SK-N-SH (cell line): Measurements from ENCODE around the gene CCDC102B. TPM values are rescaled to one million over a fixed set of nuclear protein-coding genes. Genes with fewer than 3 reads are reported as not detected.

Experiments
- CTCF ChIA-PET: fragments of 300-600, 350-600 bp; formaldehyde crosslinking; extraction: SDS; loops from one replicate; lab custom pipeline; 2021; lab: Yijun Ruan, JAX
- POLR2A ChIA-PET: fragments of 350-600 bp; sonication (Branson Sonifier 250); formaldehyde crosslinking; extraction: SDS; loops from one replicate; lab custom pipeline; 2020; ENCODE audit warnings: antibody characterized with exemption, inconsistent platforms; lab: Yijun Ruan, JAX
- DNase-seq: peaks from one replicate; pipeline ENCODE4 v3.0.0; 2012
- H2AFZ ChIP-seq: fragments of 200-600 bp; sonication (generic); 2 replicates; pipeline ENCODE4 v1.8.1; 2016; ENCODE audit warnings: antibody characterized with exemption, mild to moderate bottlenecking, low read depth
- H3F3A ChIP-seq: fragments of 200-600 bp; sonication (generic); replicated peaks from 2 replicates; pipeline ENCODE3; 2016; ENCODE audit warnings: antibody characterized with exemption, mild to moderate bottlenecking; ENCODE audit not compliant: insufficient read depth
- H3K27ac ChIP-seq, 2 experiments: fragments of 200-500 bp in 1 of 2; fragments of 200-600 bp in 1 of 2; sonication (Bioruptor generic) in 1 of 2; sonication (generic), shearing (Covaris generic) in 1 of 2; 2 replicates each; pipeline versions ENCODE4 v1.5.1 to v1.6.1; 2014 to 2016; ENCODE audit warnings: low read depth in 2 of 2, inconsistent platforms in 1 of 2, low read length in 1 of 2, mild to moderate bottlenecking in 1 of 2, mixed read lengths in 1 of 2
- H3K27me3 ChIP-seq: fragments of 200-600 bp; sonication (generic), shearing (Covaris generic); 2 replicates; pipeline ENCODE4 v1.6.1; 2016; ENCODE audit warnings: mixed run types; ENCODE audit not compliant: insufficient read depth
- H3K36me3 ChIP-seq, 2 experiments: fragments of 200-500 bp in 1 of 2; fragments of 200-600 bp in 1 of 2; sonication (Bioruptor generic) in 1 of 2; sonication (generic) in 1 of 2; replicated peaks in 1 of 2; 2 replicates each; pipeline versions ENCODE3 to v1.5.1; 2014 to 2016; ENCODE audit warnings: low read length in 1 of 2, mild to moderate bottlenecking in 1 of 2; ENCODE audit not compliant: insufficient read depth in 2 of 2, control insufficient read depth in 1 of 2
- H3K4me1 ChIP-seq, 2 experiments: fragments of 200-500 bp in 1 of 2; fragments of 200-600 bp in 1 of 2; sonication (Bioruptor generic) in 1 of 2; sonication (generic), shearing (Covaris generic) in 1 of 2; 2 replicates each; pipeline versions ENCODE4 v1.5.1 to v1.6.1; 2014 to 2016; ENCODE audit warnings: low read depth in 1 of 2, low read length in 1 of 2, mixed run types in 1 of 2; ENCODE audit not compliant: insufficient read depth in 2 of 2, control insufficient read depth in 1 of 2
- H3K4me2 ChIP-seq: fragments of 200-600 bp; sonication (generic), shearing (Covaris generic); 2 replicates; pipeline ENCODE4 v1.6.1; 2017; ENCODE audit warnings: mixed run types
- H3K4me3 ChIP-seq, 2 experiments: fragments of 200-500 bp in 1 of 2; fragments of 200-600 bp in 1 of 2; sonication (Bioruptor generic) in 1 of 2; sonication (generic), shearing (Covaris generic) in 1 of 2; 2 replicates each; pipeline versions ENCODE4 v1.5.1 to v1.8.1; 2014 to 2016; ENCODE audit warnings: low read depth in 2 of 2, inconsistent platforms in 1 of 2, low read length in 1 of 2, mild to moderate bottlenecking in 1 of 2, mixed read lengths in 1 of 2, moderate library complexity in 1 of 2
- H3K79me2 ChIP-seq: fragments of 200-600 bp; sonication (generic); 2 replicates; pipeline ENCODE4 v1.8.1; 2017; ENCODE audit warnings: mild to moderate bottlenecking; ENCODE audit not compliant: insufficient read depth
- H3K9ac ChIP-seq: fragments of 200-600 bp; sonication (generic); 2 replicates; pipeline ENCODE4 v1.6.1; 2017; ENCODE audit warnings: mixed run types
- H3K9me2 ChIP-seq: fragments of 200-600 bp; sonication (generic); 2 replicates; pipeline ENCODE4 v1.6.1; 2017; ENCODE audit warnings: mixed run types
- H3K9me3 ChIP-seq: fragments of 200-600 bp; sonication (generic); 2 replicates; pipeline ENCODE4 v1.6.1; 2017; ENCODE audit warnings: mixed run types, mild to moderate bottlenecking, moderate library complexity
- H4K20me1 ChIP-seq: fragments of 200-600 bp; sonication (generic); 2 replicates; pipeline ENCODE4 v1.6.1; 2017; ENCODE audit warnings: mild to moderate bottlenecking, mixed run types; ENCODE audit not compliant: insufficient read depth
- CTCF ChIP-seq: fragments of 200-600 bp; sonication (generic); IDR thresholded peaks from 2 replicates; pipeline ENCODE4 v1.6.1; 2017; ENCODE audit warnings: antibody characterized with exemption, mild to moderate bottlenecking, moderate library complexity
- ELF1 ChIP-seq: IDR thresholded peaks from 2 replicates; pipeline ENCODE4 v1.4.0; 2012
- FOSL2 ChIP-seq: IDR thresholded peaks from 2 replicates; pipeline ENCODE4 v1.4.0; 2012; ENCODE audit warnings: low read depth, mild to moderate bottlenecking, moderate library complexity, borderline replicate concordance
- FOXM1 ChIP-seq: IDR thresholded peaks from 2 replicates; pipeline ENCODE4 v1.4.0; 2012; ENCODE audit warnings: low read depth, mild to moderate bottlenecking
- GABPA ChIP-seq: IDR thresholded peaks from 2 replicates; pipeline ENCODE4 v1.4.0; 2012; ENCODE audit warnings: low read depth, mild to moderate bottlenecking
- GATA2 ChIP-seq: sonication (generic); formaldehyde crosslinking; IDR thresholded peaks from 2 replicates; pipeline ENCODE4 v1.5.0; 2020; ENCODE audit warnings: mild to moderate bottlenecking, missing genetic modification reagents
- IRF3 ChIP-seq: fragments of 150-350 bp; IDR thresholded peaks from 2 replicates; pipeline ENCODE4 v1.6.1; 2016; ENCODE audit warnings: mild to moderate bottlenecking, low read depth, low read length
- MAX ChIP-seq: IDR thresholded peaks from 2 replicates; pipeline ENCODE4 v1.4.0; 2012; ENCODE audit warnings: low read depth
- NFIC ChIP-seq: IDR thresholded peaks from 2 replicates; pipeline ENCODE4 v1.4.0; 2012; ENCODE audit warnings: borderline replicate concordance
- NRF1 ChIP-seq: IDR thresholded peaks from 2 replicates; pipeline ENCODE4 v1.6.1; 2012; ENCODE audit warnings: low read depth, mild to moderate bottlenecking, low read length
- PBX3 ChIP-seq: IDR thresholded peaks from 2 replicates; pipeline ENCODE4; 2012
- POLR2AphosphoS5 ChIP-seq: IDR thresholded peaks from 2 replicates; pipeline ENCODE4 v1.6.1; 2012; ENCODE audit warnings: low read depth, low read length
- RAD21 ChIP-seq: IDR thresholded peaks from 2 replicates; pipeline ENCODE4 v1.6.1; 2012; ENCODE audit warnings: mild to moderate bottlenecking, low read length
- RCOR1 ChIP-seq: fragments of 150-350 bp; IDR thresholded peaks from 2 replicates; pipeline ENCODE4 v1.6.1; 2017; ENCODE audit warnings: antibody characterized with exemption, low read length
- SIN3A ChIP-seq: IDR thresholded peaks from 2 replicates; pipeline ENCODE4 v1.6.1; 2012; ENCODE audit warnings: low read depth, mild to moderate bottlenecking, low read length, moderate library complexity, borderline replicate concordance
- SMC3 ChIP-seq: IDR thresholded peaks from 2 replicates; pipeline ENCODE4 v1.6.1; 2012; ENCODE audit warnings: low read depth, low read length, improper control_type of control experiment
- TEAD4 ChIP-seq: IDR thresholded peaks from 2 replicates; pipeline ENCODE4 v1.4.0; 2012; ENCODE audit warnings: mild to moderate bottlenecking, borderline replicate concordance; ENCODE audit not compliant: insufficient read depth
- USF1 ChIP-seq: IDR thresholded peaks from 2 replicates; pipeline ENCODE4 v1.4.0; 2012; ENCODE audit warnings: low read depth, borderline replicate concordance
- YY1 ChIP-seq: IDR thresholded peaks from 2 replicates; pipeline ENCODE4 v1.4.0; 2012; ENCODE audit warnings: low read depth, mild to moderate bottlenecking
- ZBTB33 ChIP-seq: IDR thresholded peaks from 2 replicates; pipeline ENCODE4 v1.4.0; 2012; ENCODE audit warnings: low read depth, borderline replicate concordance
- WGBS: methylation state at CpG from one replicate; pipeline ENCODE4 v1.1.6; 2017; ENCODE audit warnings: low lambda C conversion rate; 5-methylcytosine and 5-hydroxymethylcytosine counted together
- polyA plus RNA-seq, 3 experiments: library from polyadenylated mRNA; depleted of rRNA; stranded (reverse); fragments of >200 nt; gene quantifications; 2 replicates each; pipeline ENCODE4 v1.2.3, GENCODE V29; 2012

The CCDC102B gene
- polyA plus RNA-seq, 1 of the 3 experiments (the other 2 are of a cell fraction) = 2.0 TPM

- peaks cover 0 to 5% of the 10 kb centered on the region in 2 experiments for H3K36me3 ChIP-seq
- no peaks in the 10 kb centered on the region for H3K27me3 ChIP-seq
- WGBS = 64% methylated on average over 5 of the region's 5 CpGs
- H4K20me1 ChIP-seq = no peaks in the 10 kb centered on the region
- DNase-seq = no peak
- H3K4me1 ChIP-seq = peaks cover 0 to 2% of the 10 kb centered on the region in 2 experiments; a peak in 1 of 4 replicates
- H3K9me2 ChIP-seq = no peaks in the 10 kb centered on the region
- H3K9me3 ChIP-seq = no peaks in the 10 kb centered on the region
- no peaks in the 10 kb centered on the region for H3F3A ChIP-seq
- POLR2A ChIA-PET = no interaction called here
- no peaks in the 10 kb centered on the region for H3K79me2 ChIP-seq
- no peak overlapping the region for H3K4me2 ChIP-seq
- H2AFZ ChIP-seq = no peak overlapping the region
- H3K27ac ChIP-seq = no peak overlapping the region
- no peak overlapping the region for H3K9ac ChIP-seq
- CTCF ChIA-PET = no interaction called here
- H3K4me3 ChIP-seq = no peak overlapping the region
- TF ChIP-seq ELF1 (no peak), POLR2AphosphoS5 (no peak), MAX (no peak), NFIC (no peak), GATA2 (CRISPR knock-in tag) (no peak), IRF3 (no peak), YY1 (no peak), RCOR1 (no peak), FOSL2 (no peak), GABPA (no peak), FOXM1 (no peak), CTCF (no peak), USF1 (no peak), ZBTB33 (no peak), NRF1 (no peak), TEAD4 (no peak), SIN3A (no peak), PBX3 (no peak), SMC3 (no peak), RAD21 (no peak)
Observed at GRCh38 chr18:68972176-68972575, 174.3 kb downstream of the CCDC102B start.
